Measurements from ENCODE around the gene C11orf21.

GRCh38 chr11:2320568-2321310 is 19.0 kb upstream of the C11orf21 start:
- no peak for TF ChIP-seq CTCF (conservative IDR thresholded peaks at IDR 0.05; ENCODE audit: low read length)
- no peak for TF ChIP-seq EZH2phosphoT487 (IDR thresholded peaks at IDR 0.05; ENCODE audit: borderline replicate concordance)
